Upper lobe of left lung (tissue), 6 donors: ENCODE data around the gene UBXN10. TPM values are rescaled to one million over a fixed set of nuclear protein-coding genes. Genes with fewer than 3 reads are reported as not detected.
A peak's percentile ranks its signal among the peaks of the same experiment; 100 is the strongest.

Experiments
- ATAC-seq, 2 donors: fragments of 200-7000 bp; cut with Tn5 transposase; one replicate each; pipeline ENCODE4 v1.9.1; 2022; ENCODE audit warnings: mild to moderate bottlenecking in 2 of 2, moderate library complexity in 2 of 2; ENCODE audit not compliant: low FRiP score in 2 of 2
- DNase-seq, 2 donors: peaks; one replicate each; pipeline ENCODE4 v3.0.0-alpha.2; 2019 to 2020
- H3K27ac ChIP-seq, 4 donors: fragments of 200-600 bp; sonication (generic); one replicate each; pipeline ENCODE4 v1.5.1; 2016 to 2019
- H3K27me3 ChIP-seq, 4 donors: fragments of 200-600 bp; sonication (generic); one replicate each; pipeline ENCODE4 v1.5.1; 2017 to 2019
- H3K36me3 ChIP-seq, 4 donors: fragments of 200-600 bp; sonication (generic); one replicate each; pipeline ENCODE4 v1.5.1; 2016 to 2019
- H3K4me1 ChIP-seq, 4 donors: fragments of 200-600 bp; sonication (generic); one replicate each; pipeline ENCODE4 v1.5.1; 2018 to 2019
- H3K4me3 ChIP-seq, 4 donors: fragments of 200-600 bp; sonication (generic); one replicate each; pipeline ENCODE4 v1.5.1; 2017 to 2019; ENCODE audit warnings: mild to moderate bottlenecking in 2 of 4, moderate library complexity in 1 of 4
- H3K9me3 ChIP-seq, 4 donors: fragments of 200-600 bp; sonication (generic); one replicate each; pipeline ENCODE4 v1.5.1; 2018 to 2019
- EP300 ChIP-seq, 4 donors: sonication (generic); formaldehyde crosslinking; IDR thresholded peaks; one replicate each; pipeline ENCODE4 v1.5.1; 2017; ENCODE audit warnings: antibody characterized with exemption in 4 of 4, control low read depth in 2 of 4
- POLR2A ChIP-seq, 4 donors: fragments of 450-650 bp; IDR thresholded peaks; one replicate each; pipeline ENCODE4 v1.5.1; 2016 to 2017; ENCODE audit warnings: antibody characterized with exemption in 4 of 4, mild to moderate bottlenecking in 2 of 4
- POLR2AphosphoS5 ChIP-seq, 2 donors: sonication (generic); formaldehyde crosslinking; IDR thresholded peaks; one replicate each; pipeline ENCODE4 v1.5.1; 2017; ENCODE audit warnings: antibody characterized with exemption in 2 of 2
- WGBS, 2 donors: methylation state at CpG; one replicate each; pipeline ENCODE4 v1.1.5; 2017 to 2018; 5-methylcytosine and 5-hydroxymethylcytosine counted together
- total RNA-seq, 6 donors: library from RNA; depleted of rRNA in 4 of 6; stranded (reverse); fragments of >200 nt in 4 of 6; gene quantifications; one replicate each; pipeline versions ENCODE4 v1.1.0 to v1.2.1, GENCODE V29; 2016 to 2021
- TF ChIP-seq, protein P1 (sequence below), 6 experiments: fragments of 450-650 bp in 4 of 6; fragments of 200-600 bp in 2 of 6; sonication (generic) in 2 of 6; IDR thresholded peaks; one replicate each; pipeline ENCODE4 v1.5.1; 2016 to 2019; ENCODE audit warnings: antibody characterized with exemption in 6 of 6
- donor health status: DM: no; HTN: no; CAD: no; lungs with moderate emphysema.
- donor health status: DM: no; HTN: yes; CAD: no; lungs with severe emphysema.

Gene UBXN10
- total RNA-seq, 6 donors from 2014 or later: 0.86 to 29.8 (median 6.5) TPM

DNA sequence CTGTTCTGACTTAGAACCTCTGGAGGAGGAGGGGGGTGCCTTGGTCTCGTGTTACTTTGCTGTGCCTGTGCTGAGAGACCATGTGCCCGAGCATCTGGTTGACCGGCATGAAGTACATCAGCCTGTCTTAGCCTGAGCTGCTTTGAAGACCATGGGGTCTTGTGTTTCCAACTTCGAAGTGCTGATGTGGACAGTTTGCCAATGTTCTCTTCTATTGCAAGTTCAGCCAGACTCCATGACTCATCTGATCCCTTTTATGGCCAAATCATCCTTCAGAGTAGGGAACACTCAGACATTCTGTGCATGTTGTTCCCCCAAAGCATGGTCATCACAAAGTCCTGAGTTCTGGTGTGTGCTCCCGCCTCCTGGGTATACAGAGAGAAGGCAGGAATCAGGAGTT, 6.5 kb downstream of the UBXN10 start:
- no peak for DNase-seq
- peak in 1 of 2 donors; percentile 72 for ATAC-seq
- Histone ChIP-seq H3K27ac (no peak overlapping the region), H3K36me3 (no peaks in the 10 kb centered on the region), H3K4me1 (peaks cover 3 to 15% (median 7%) of the 10 kb centered on the region in 4 donors), H3K4me3 (no peak overlapping the region), H3K9me3 (no peaks in the 10 kb centered on the region), H3K27me3 (no peaks in the 10 kb centered on the region)
- 81 to 86% methylated on average over 2 to 5 of the region's 5 CpGs for WGBS, 2 donors
- TF ChIP-seq, protein P1, sequence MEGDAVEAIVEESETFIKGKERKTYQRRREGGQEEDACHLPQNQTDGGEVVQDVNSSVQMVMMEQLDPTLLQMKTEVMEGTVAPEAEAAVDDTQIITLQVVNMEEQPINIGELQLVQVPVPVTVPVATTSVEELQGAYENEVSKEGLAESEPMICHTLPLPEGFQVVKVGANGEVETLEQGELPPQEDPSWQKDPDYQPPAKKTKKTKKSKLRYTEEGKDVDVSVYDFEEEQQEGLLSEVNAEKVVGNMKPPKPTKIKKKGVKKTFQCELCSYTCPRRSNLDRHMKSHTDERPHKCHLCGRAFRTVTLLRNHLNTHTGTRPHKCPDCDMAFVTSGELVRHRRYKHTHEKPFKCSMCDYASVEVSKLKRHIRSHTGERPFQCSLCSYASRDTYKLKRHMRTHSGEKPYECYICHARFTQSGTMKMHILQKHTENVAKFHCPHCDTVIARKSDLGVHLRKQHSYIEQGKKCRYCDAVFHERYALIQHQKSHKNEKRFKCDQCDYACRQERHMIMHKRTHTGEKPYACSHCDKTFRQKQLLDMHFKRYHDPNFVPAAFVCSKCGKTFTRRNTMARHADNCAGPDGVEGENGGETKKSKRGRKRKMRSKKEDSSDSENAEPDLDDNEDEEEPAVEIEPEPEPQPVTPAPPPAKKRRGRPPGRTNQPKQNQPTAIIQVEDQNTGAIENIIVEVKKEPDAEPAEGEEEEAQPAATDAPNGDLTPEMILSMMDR (IDR thresholded peaks at IDR 0.05): no peak
- TF ChIP-seq POLR2A (IDR thresholded peaks at IDR 0.05): no peak
- TF ChIP-seq EP300 (IDR thresholded peaks at IDR 0.05): no peak
- no peak for TF ChIP-seq POLR2AphosphoS5 (IDR thresholded peaks at IDR 0.05)

DNA sequence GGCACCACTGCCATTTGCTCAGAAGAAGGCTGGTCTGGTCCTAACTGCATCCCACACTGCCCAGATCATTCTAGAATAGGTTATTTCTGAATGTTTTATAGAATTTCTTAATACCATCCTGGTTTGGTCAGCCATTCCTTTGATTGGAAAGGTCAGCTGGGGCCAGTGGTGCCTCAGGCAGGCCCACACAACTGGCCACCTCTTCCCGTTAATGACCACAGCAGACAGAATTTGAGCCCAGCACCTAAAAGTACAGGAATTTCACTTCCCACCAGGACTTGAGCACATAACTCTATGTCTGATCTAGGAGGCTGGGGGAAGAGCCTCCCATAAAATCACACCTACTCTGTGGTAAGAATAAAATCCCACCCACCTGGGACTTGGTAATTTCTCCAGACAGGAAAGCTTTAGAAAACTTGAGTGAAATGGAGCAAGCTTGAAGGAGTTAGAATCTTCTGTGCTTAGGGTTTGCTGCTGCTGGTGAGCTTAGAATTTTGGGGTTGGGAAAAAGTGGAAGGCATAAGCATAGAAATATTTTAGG, 7.0 kb downstream of the UBXN10 start:
- no peak for ATAC-seq
- DNase-seq: no peak
- 88% methylated on average over 1 of the region's 1 CpG; no CpG with 5 or more reads in 1 of the 2 donors for WGBS, 2 donors

DNA sequence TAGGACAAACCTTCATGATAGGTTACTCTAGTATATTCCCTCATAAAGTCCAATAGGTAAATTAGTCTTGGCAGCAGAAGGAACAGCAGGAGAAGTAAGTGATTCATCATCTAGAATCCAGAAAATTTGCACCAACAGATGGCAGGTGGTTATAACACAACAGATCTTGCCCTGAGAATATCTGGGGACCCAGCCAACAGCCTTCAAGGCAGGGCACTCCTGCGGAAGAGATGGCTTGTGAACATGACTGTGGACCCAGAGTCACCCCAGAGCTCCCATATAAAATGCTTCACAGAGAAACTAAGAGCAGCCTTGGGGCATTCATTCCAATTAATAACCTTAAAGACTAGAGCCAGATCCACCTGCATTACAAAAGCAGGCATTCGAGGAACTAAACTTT, 8.3 kb downstream of the UBXN10 start:
- Histone ChIP-seq H3K36me3 (no peaks in the 10 kb centered on the region), H3K27ac (no peak overlapping the region), H3K9me3 (no peaks in the 10 kb centered on the region), H3K4me3 (no peak overlapping the region), H3K4me1 (peaks cover 0 to 8% (median 3%) of the 10 kb centered on the region in 4 donors), H3K27me3 (no peaks in the 10 kb centered on the region)
- no peak for DNase-seq
- TF ChIP-seq, protein P1 (IDR thresholded peaks at IDR 0.05): no peak
- TF ChIP-seq POLR2AphosphoS5 (IDR thresholded peaks at IDR 0.05): no peak
- 91 to 95% methylated on average over 2 of the region's 2 CpGs for WGBS, 2 donors
- ATAC-seq: no peak

More for the DNA sequence above, 7.0 kb downstream of the UBXN10 start:
- Histone ChIP-seq H3K4me1 (peaks cover 3 to 10% (median 3%) of the 10 kb centered on the region in 4 donors), H3K27me3 (no peaks in the 10 kb centered on the region), H3K4me3 (no peak overlapping the region), H3K9me3 (no peaks in the 10 kb centered on the region), H3K27ac (no peak overlapping the region), H3K36me3 (no peaks in the 10 kb centered on the region)
- TF ChIP-seq, protein P1 (IDR thresholded peaks at IDR 0.05): no peak
- TF ChIP-seq EP300 (IDR thresholded peaks at IDR 0.05) (no peak), POLR2A (IDR thresholded peaks at IDR 0.05) (no peak)

DNA sequence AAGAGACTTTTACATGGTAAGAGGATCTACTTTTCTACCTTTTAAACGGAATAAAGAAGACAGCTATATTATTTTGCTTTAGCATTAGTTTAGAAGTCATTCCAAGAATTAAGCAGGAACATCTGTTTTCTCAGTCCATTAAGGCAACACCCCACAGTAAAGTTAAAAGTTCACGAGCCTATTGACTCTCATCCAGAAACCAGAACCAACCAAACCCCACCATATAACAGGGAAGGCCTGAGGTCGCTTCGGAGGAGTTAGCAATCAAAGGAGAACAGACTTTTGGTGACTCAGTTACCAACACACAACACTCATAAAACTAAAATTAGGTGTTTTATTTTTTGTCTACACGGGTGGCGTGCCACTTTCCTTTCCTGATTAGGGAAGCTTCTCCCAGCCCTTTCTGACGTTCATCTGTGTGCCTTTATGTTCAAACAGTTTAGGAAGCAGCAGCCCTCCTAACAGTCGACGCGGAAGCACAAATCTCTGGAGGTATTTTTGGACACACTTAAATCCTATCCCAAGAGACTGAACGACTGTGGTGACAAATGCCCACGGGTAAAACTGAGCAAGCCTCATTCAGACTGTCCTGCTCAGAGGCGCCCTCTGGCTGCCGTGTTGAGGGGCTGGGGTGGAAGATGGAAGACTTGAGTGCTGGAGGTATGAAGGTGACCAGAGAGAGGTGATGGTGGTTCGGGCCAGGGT, 9.0 kb downstream of the UBXN10 start:
- Histone ChIP-seq H3K9me3 (no peaks in the 10 kb centered on the region), H3K36me3 (no peaks in the 10 kb centered on the region), H3K4me3 (no peak overlapping the region), H3K4me1 (peaks cover 0 to 8% (median 3%) of the 10 kb centered on the region in 4 donors), H3K27me3 (no peaks in the 10 kb centered on the region), H3K27ac (no peak overlapping the region)
- peak in 1 of 2 donors; percentile 62 for DNase-seq
- peak; percentile 61 to 72 for ATAC-seq
- TF ChIP-seq, protein P1 (IDR thresholded peaks at IDR 0.05): peak; percentile 54 to 86 (median 76)
- no peak for TF ChIP-seq POLR2A (IDR thresholded peaks at IDR 0.05)
- WGBS, 2 donors: 37% methylated on average over 15 of the region's 15 CpGs

DNA sequence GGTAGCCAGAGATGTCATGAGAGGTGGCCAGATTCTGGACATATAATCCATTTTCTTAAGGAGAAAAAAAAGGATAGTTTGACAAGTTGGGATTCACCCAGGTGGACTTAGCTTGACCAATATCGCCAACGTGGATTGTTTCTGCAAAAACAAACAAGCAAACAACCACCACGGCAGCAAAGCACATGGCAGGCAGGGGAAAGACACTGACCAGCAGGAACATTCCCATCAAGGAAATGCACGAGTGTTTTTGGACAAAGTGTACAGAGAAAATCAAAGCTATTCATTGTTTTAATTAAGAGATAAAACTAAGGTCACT, 9.5 kb downstream of the UBXN10 start:
- no peak for ATAC-seq
- WGBS, 2 donors: 65 to 68% methylated on average over 4 of the region's 4 CpGs
- Histone ChIP-seq H3K27me3 (no peaks in the 10 kb centered on the region), H3K4me3 (no peak overlapping the region), H3K27ac (no peak overlapping the region), H3K4me1 (peaks cover 0 to 8% (median 3%) of the 10 kb centered on the region in 4 donors), H3K36me3 (no peaks in the 10 kb centered on the region), H3K9me3 (no peaks in the 10 kb centered on the region)
- DNase-seq: no peak
- no peak for TF ChIP-seq POLR2A (IDR thresholded peaks at IDR 0.05)
- TF ChIP-seq, protein P1 (IDR thresholded peaks at IDR 0.05): peak in 1 of 6 experiments; percentile 1
- TF ChIP-seq POLR2AphosphoS5 (IDR thresholded peaks at IDR 0.05): no peak
- TF ChIP-seq EP300 (IDR thresholded peaks at IDR 0.05): no peak
